Measurements from ENCODE around the gene BMPER.

Gene BMPER

GRCh38 chr7:33892945-33893344 lies 12.4 kb upstream of the BMPER start:
- DNase-seq = no peak

GRCh38 chr7:33893377-33893776 lies 12.0 kb upstream of the BMPER start:
- DNase-seq = no peak

GRCh38 chr7:33895025-33895804 lies 10.1 kb upstream of the BMPER start:
- DNase-seq = peak; percentile 73

GRCh38 chr7:33900501-33900900 lies 4.8 kb upstream of the BMPER start:
- no peak for DNase-seq

GRCh38 chr7:33901199-33901598 lies 4.1 kb upstream of the BMPER start:
- DNase-seq = no peak

GRCh38 chr7:33901847-33902246 lies 3.5 kb upstream of the BMPER start:
- no peak for DNase-seq

GRCh38 chr7:33902746-33903145 lies 2.6 kb upstream of the BMPER start:
- no peak for DNase-seq

GRCh38 chr7:33903791-33904680 lies 1.3 kb upstream of the BMPER start:
- DNase-seq = peak; percentile 32

- peak; percentile 53 for DNase-seq
These were observed 504 bp upstream of the BMPER start for GRCh38 chr7:33904681-33905388.

- DNase-seq = no peak
These were observed 1.4 kb downstream of the BMPER start for GRCh38 chr7:33906697-33907096.

GRCh38 chr7:33907625-33908024 lies 2.3 kb downstream of the BMPER start:
- no peak for DNase-seq

- no peak for DNase-seq
These were observed 4.0 kb downstream of the BMPER start for GRCh38 chr7:33909318-33909717.

- DNase-seq = no peak
These were observed 4.4 kb downstream of the BMPER start for GRCh38 chr7:33909755-33910154.

- DNase-seq = no peak
These were observed 5.4 kb downstream of the BMPER start for GRCh38 chr7:33910756-33911155.

- DNase-seq = no peak
These were observed 11.2 kb downstream of the BMPER start for GRCh38 chr7:33916357-33917081.

- no peak for DNase-seq
These were observed 12.3 kb downstream of the BMPER start for GRCh38 chr7:33917661-33918060.

GRCh38 chr7:33918438-33919143 lies 13.3 kb downstream of the BMPER start:
- no peak for DNase-seq

GRCh38 chr7:33919449-33919848 lies 14.1 kb downstream of the BMPER start:
- DNase-seq = no peak

GRCh38 chr7:33921216-33921938 lies 16.0 kb downstream of the BMPER start:
- no peak for DNase-seq

GRCh38 chr7:33922820-33923219 lies 17.5 kb downstream of the BMPER start:
- no peak for DNase-seq

All from NCI-H345 (cell line).